Jurkat, Clone E6-1 (cell line): ENCODE results near the gene BICDL1.
A peak's percentile ranks its signal among the peaks of the same experiment; 100 is the strongest.
"Not testable (repeated sequence)": the region's sequence is repeated elsewhere in the genome, so short reads cannot be mapped to it uniquely, and the experiment has no call there.

Source experiments
- DNase-seq: peaks from one replicate; pipeline ENCODE4 v3.0.0-alpha.2; 2011; ENCODE audit warnings: low read depth, low spot score
- H3K4me3 ChIP-seq: 2 replicates; pipeline ENCODE4 v1.5.1; 2011; ENCODE audit warnings: mild to moderate bottlenecking, low read length, control low read depth, moderate library complexity

The BICDL1 gene

DNA sequence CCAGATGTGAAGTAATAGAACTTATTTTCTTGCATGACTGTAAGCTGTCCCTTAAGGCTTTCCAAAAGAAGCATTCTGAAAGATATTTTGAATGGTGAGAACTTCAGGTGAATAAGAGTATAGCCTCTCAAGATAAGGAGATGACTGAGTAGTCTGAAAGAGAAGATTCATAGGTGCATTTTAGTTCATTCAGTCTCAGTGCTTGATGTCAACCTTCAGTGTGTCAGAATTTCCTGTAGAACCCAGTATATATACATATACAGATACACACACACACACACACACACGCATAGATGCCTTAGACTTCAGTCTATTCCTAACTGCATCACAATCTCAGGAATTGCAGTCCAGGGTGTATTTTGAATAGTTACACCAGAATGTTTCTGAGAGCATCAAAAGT, 7.4 kb downstream of the BICDL1 start:
- DNase-seq = no peak

GRCh38 chr12:119998471-119999245, 9.6 kb downstream of the BICDL1 start:
- DNase-seq = no peak
- H3K4me3 ChIP-seq = no peak overlapping the region

More for the DNA sequence above, 7.4 kb downstream of the BICDL1 start:
- no peak overlapping the region for H3K4me3 ChIP-seq

DNA sequence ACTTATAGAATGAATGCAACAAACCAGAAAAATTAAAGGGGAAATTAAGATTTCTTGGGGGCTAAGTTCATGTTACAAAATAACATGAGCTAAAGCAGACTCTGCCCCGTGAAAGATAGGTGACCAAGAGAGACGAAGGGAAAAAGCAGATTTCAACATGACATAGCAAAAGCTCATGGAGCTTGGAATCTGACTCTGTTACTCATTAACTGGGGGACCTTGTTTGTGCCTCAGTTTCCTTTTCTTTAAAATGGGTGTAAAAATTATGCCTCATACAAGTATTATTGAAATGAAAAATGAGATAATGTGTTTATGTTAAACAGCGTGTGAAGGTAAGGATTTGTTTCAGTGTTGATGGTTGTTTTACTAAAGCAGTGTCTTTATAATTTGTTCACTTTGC, 11.5 kb downstream of the BICDL1 start:
- no peak for DNase-seq
- H3K4me3 ChIP-seq = no peak overlapping the region

- no peak overlapping the region for H3K4me3 ChIP-seq
- no peak for DNase-seq
Observed at GRCh38 chr12:120006258-120006975, 17.4 kb downstream of the BICDL1 start.

GRCh38 chr12:120007272-120007671, 18.2 kb downstream of the BICDL1 start:
- H3K4me3 ChIP-seq = no peak overlapping the region
- peak; percentile 32 for DNase-seq

- DNase-seq = no peak
Observed at GRCh38 chr12:120010661-120011230, 21.7 kb downstream of the BICDL1 start.

DNA sequence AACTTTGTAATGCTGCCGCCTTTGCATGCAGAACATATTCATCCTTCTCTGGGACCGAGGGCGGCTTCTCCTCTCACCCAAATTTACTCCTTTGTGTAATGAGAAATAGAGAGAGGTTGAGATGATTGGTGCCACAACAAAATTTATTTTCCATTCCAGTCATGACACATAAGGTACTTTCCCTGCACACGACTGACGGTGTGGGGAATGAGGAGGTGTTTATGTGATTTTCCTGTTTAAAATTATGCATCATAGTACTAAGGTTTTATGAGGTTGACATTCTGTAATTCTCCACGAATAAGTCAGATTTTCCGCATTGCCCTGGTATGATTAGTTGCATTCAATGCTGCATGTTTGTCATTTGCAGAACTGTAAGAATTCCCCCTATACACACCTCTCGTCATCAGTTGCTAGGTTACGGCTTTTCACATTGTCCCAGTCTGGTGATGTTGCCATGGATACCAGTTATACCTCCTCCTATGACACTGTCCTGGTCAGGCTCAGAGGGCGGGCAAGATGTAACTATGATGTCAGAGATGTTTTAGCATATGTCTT, 23.1 kb downstream of the BICDL1 start:
- no peak overlapping the region for H3K4me3 ChIP-seq
- DNase-seq = no peak

More at GRCh38 chr12:120010661-120011230, 21.7 kb downstream of the BICDL1 start:
- no peak overlapping the region for H3K4me3 ChIP-seq

GRCh38 chr12:120013659-120014380, 24.8 kb downstream of the BICDL1 start:
- H3K4me3 ChIP-seq = no peak overlapping the region
- peak; percentile 66 for DNase-seq

DNA sequence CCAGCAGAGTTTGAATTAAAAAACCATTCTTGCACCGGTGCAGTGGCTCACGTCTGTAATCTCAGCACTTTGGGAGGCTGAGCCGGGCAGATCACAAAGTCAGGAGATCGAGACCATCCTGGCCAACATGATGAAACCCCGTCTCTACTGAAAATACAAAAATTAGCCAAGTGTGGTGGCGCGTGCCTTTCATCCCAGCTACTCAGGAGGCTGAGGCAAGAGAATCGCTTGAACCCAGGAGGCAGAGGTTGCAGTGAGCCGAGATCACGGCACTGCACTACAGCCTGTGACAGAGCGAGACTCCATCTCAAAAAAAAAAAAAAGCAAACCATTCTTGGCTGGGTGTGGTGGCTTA, 25.3 kb downstream of the BICDL1 start:
- DNase-seq, H3K4me3 ChIP-seq: not testable (repeated sequence)

DNA sequence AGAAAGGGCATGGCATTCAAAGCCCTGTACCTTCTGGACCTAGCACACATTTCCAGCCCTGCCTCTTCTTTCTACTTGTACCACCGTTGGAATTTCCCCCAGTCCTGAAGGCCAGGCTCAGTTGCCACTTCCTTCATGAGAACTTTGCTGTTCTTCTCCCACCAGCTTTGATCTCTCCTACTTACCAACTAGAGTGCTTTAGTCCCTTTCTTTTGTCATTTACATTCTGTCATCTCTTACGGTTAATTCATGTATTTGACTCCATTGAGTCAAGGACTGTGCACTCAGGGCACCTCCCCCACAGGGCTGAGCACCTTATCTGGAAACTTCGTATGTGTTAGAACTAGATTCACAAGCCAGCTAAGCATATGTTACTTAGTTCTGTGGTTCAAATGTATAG, 26.3 kb downstream of the BICDL1 start:
- no peak overlapping the region for H3K4me3 ChIP-seq
- peak; percentile 45 for DNase-seq

- not testable (repeated sequence) for H3K4me3 ChIP-seq, DNase-seq
Observed at GRCh38 chr12:120016199-120016598, 27.2 kb downstream of the BICDL1 start.

DNA sequence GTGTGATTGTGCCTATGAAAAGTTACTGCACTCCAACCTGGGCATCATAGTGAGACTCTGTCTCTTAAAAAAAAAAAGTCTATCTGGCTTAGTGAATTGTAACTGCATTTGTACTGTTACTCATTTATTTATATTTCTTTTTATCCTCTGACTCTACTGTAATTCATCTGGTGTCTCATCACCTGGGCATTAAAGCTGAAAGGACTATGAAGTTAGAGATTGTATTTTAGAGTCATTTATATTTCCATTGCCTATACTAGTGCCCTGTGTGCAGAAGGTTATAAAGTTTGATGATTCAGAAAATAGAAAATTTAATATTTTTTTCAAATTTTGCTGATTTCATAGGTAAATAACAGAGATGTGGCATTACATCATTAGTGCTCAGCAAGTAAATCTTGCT, 30.2 kb downstream of the BICDL1 start:
- no peak for DNase-seq
- no peak overlapping the region for H3K4me3 ChIP-seq

GRCh38 chr12:120019938-120020337, 30.9 kb downstream of the BICDL1 start:
- H3K4me3 ChIP-seq = no peak overlapping the region
- no peak for DNase-seq

GRCh38 chr12:120024193-120024592, 35.2 kb downstream of the BICDL1 start:
- no peak overlapping the region for H3K4me3 ChIP-seq
- DNase-seq = no peak

- H3K4me3 ChIP-seq = no peak overlapping the region
- DNase-seq = no peak
Observed at GRCh38 chr12:120025640-120026039, 36.6 kb downstream of the BICDL1 start.

GRCh38 chr12:120032242-120032641, 43.2 kb downstream of the BICDL1 start:
- H3K4me3 ChIP-seq = no peak overlapping the region
- no peak for DNase-seq

- no peak for DNase-seq
- H3K4me3 ChIP-seq = no peak overlapping the region
Observed at GRCh38 chr12:120037851-120038250, 48.8 kb downstream of the BICDL1 start.

DNA sequence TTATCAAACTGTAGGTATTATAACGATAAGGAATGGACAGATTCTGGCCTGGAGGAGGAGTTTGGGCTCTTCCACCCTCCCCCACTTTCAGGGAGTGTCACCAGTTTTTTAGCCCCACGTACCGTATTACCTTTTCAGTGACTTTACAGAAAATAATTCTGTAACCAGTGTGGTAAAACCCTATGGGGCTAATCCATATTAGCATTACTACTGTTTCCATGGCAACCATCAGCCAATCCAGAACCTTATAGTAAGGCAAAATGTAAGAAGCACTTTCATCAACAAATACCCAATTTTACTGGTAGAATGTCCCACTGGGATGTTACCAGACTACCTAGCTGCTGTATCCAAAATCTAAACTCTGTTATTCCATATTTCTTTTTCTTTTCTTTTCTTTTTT, 50.7 kb downstream of the BICDL1 start:
- DNase-seq = no peak
- no peak overlapping the region for H3K4me3 ChIP-seq
